Measurements from ENCODE around the gene SEMG2.

GRCh38 chr20:45230631-45231030, 9.5 kb downstream of the SEMG2 start:
- TF ChIP-seq MIER3 (CRISPR knock-in tag; IDR thresholded peaks at IDR 0.05; ENCODE audit: borderline replicate concordance) = no peak
- TF ChIP-seq GTF3A (CRISPR knock-in tag; conservative IDR thresholded peaks at IDR 0.05) = no peak
- TF ChIP-seq HNRNPUL1 (IDR thresholded peaks at IDR 0.05; ENCODE audit: low read depth, low read length) = no peak
- no peak for TF ChIP-seq TCF12 (IDR thresholded peaks at IDR 0.05)
- no peak for TF ChIP-seq TCF12 (CRISPR knock-in tag; IDR thresholded peaks at IDR 0.05)
- no peak for TF ChIP-seq ZNF337 (CRISPR knock-in tag; IDR thresholded peaks at IDR 0.05; ENCODE audit: borderline replicate concordance, low read depth)
- TF ChIP-seq CTCF (CRISPR knock-in tag; IDR thresholded peaks at IDR 0.05) = no peak
- no peak for TF ChIP-seq EZH2 (conservative IDR thresholded peaks at IDR 0.05; ENCODE audit: low read depth, low read length)
- no peak for TF ChIP-seq POLR2A (IDR thresholded peaks at IDR 0.05; ENCODE audit: insufficient read depth in 1 of 2, low read depth in 2 of 2, low read length in 2 of 2)
- no peak for TF ChIP-seq RBM22 (optimal IDR thresholded peaks at IDR 0.05; ENCODE audit: low read length)
- TF ChIP-seq TBP (CRISPR knock-in tag; IDR thresholded peaks at IDR 0.05) = no peak
- TF ChIP-seq, protein P1, sequence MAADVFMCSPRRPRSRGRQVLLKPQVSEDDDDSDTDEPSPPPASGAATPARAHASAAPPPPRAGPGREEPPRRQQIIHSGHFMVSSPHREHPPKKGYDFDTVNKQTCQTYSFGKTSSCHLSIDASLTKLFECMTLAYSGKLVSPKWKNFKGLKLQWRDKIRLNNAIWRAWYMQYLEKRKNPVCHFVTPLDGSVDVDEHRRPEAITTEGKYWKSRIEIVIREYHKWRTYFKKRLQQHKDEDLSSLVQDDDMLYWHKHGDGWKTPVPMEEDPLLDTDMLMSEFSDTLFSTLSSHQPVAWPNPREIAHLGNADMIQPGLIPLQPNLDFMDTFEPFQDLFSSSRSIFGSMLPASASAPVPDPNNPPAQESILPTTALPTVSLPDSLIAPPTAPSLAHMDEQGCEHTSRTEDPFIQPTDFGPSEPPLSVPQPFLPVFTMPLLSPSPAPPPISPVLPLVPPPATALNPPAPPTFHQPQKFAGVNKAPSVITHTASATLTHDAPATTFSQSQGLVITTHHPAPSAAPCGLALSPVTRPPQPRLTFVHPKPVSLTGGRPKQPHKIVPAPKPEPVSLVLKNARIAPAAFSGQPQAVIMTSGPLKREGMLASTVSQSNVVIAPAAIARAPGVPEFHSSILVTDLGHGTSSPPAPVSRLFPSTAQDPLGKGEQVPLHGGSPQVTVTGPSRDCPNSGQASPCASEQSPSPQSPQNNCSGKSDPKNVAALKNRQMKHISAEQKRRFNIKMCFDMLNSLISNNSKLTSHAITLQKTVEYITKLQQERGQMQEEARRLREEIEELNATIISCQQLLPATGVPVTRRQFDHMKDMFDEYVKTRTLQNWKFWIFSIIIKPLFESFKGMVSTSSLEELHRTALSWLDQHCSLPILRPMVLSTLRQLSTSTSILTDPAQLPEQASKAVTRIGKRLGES (CRISPR knock-in tag; IDR thresholded peaks at IDR 0.05; ENCODE audit: borderline replicate concordance) = no peak
